Stimulated activated CD4-positive, alpha-beta T cell treated with anti-CD3 and anti-CD28 coated beads, TNF-alpha, amount 100 ng/mL, for 4 hours (primary cell): ENCODE measurements around the gene MS4A2.
"Not testable (repeated sequence)": the region's sequence is repeated elsewhere in the genome, so short reads cannot be mapped to it uniquely, and the experiment has no call there.

Source experiments
- DNase-seq, 3 experiments: peaks; one replicate each; pipeline ENCODE4 v3.0.0-alpha.2; 2020; ENCODE audit warnings: low read depth in 3 of 3

The MS4A2 gene

GRCh38 chr11:60101368-60101767, 12.9 kb downstream of the MS4A2 start:
- DNase-seq = not testable (repeated sequence)

- not testable (repeated sequence) for DNase-seq
Observed at GRCh38 chr11:60104471-60105115, 16.1 kb downstream of the MS4A2 start.

- DNase-seq = not testable (repeated sequence)
Observed at GRCh38 chr11:60108631-60109030, 20.2 kb downstream of the MS4A2 start.

GRCh38 chr11:60111793-60112192, 23.3 kb downstream of the MS4A2 start:
- no peak for DNase-seq

GRCh38 chr11:60116996-60117790, 28.7 kb downstream of the MS4A2 start:
- DNase-seq = no peak

GRCh38 chr11:60118338-60118737, 29.9 kb downstream of the MS4A2 start:
- DNase-seq = no peak

- DNase-seq = no peak
Observed at GRCh38 chr11:60119710-60120109, 31.2 kb downstream of the MS4A2 start.

GRCh38 chr11:60121264-60121663, 32.8 kb downstream of the MS4A2 start:
- DNase-seq = no peak

GRCh38 chr11:60122414-60123036, 34.1 kb downstream of the MS4A2 start:
- DNase-seq = no peak

GRCh38 chr11:60124802-60125432, 36.5 kb downstream of the MS4A2 start:
- no peak for DNase-seq

GRCh38 chr11:60125956-60126585, 37.6 kb downstream of the MS4A2 start:
- DNase-seq = no peak

GRCh38 chr11:60127311-60127811, 38.9 kb downstream of the MS4A2 start:
- DNase-seq = no peak

- DNase-seq = no peak
Observed at GRCh38 chr11:60128376-60128775, 39.9 kb downstream of the MS4A2 start.

- not testable (repeated sequence) for DNase-seq
Observed at GRCh38 chr11:60128866-60129265, 40.4 kb downstream of the MS4A2 start.

- DNase-seq = no peak
Observed at GRCh38 chr11:60129853-60130252, 41.4 kb downstream of the MS4A2 start.

- DNase-seq = no peak
Observed at GRCh38 chr11:60130496-60130895, 42.0 kb downstream of the MS4A2 start.

GRCh38 chr11:60131912-60132311, 43.4 kb downstream of the MS4A2 start:
- no peak for DNase-seq

- DNase-seq = no peak
Observed at GRCh38 chr11:60133917-60134316, 45.5 kb downstream of the MS4A2 start.

GRCh38 chr11:60143768-60144167, 55.3 kb downstream of the MS4A2 start:
- DNase-seq = no peak

- DNase-seq = no peak
Observed at GRCh38 chr11:60145677-60146076, 57.2 kb downstream of the MS4A2 start.
